ENCODE results near the gene RASEF. TPM values are rescaled to one million over a fixed set of nuclear protein-coding genes. Genes with fewer than 3 reads are reported as not detected.

Gene RASEF
- total and polyA plus RNA-seq, 2 of the 4 experiments (the other 2 are of a cell fraction) = under 0.01 to 0.05 TPM

GRCh38 chr9:83012168-83012921 is 50.6 kb downstream of the RASEF start:
- peak overlapping the region; percentile 58; the same call in 1 of the 2 replicates for H3K27ac ChIP-seq (ENCODE audit: insufficient read depth, low read length)
- no TSS peak for BruUV-seq (replicated peaks)

More at GRCh38 chr9:83012168-83012921, 50.6 kb downstream of the RASEF start:
- intact Hi-C loops (cut with micrococcal nuclease) (no loop called here), in situ Hi-C loops (cut with MboI; ENCODE audit: low sequenced_read_pairs) (no loop called here), dilution Hi-C loops (cut with HindIII; ENCODE audit: low sequenced_read_pairs, unreplicated experiment) (no loop called here)
- Histone ChIP-seq H3K27me3 (ENCODE audit: control insufficient read depth, insufficient read depth, low read length) (no peaks in the 10 kb centered on the region), H3K4me3 (ENCODE audit: insufficient read depth, low read depth, low read length) (no peak overlapping the region), H4K8ac (ENCODE audit: low read depth in 2 of 2, low read length in 2 of 2) (peak overlapping the region in 1 of 2 experiments; percentile 40; a peak in 1 of 4 replicates), H4K20me1 (ENCODE audit: insufficient read depth, low read length) (peaks cover 3% of the 10 kb centered on the region; the same call in 1 of the 2 replicates), H3K9me3 (ENCODE audit: control insufficient read depth, insufficient read depth, low read length) (no peaks in the 10 kb centered on the region), H2AK9ac (replicated peaks; ENCODE audit: low read depth, low read length, poor library complexity) (no peak overlapping the region), H2BK120ac (ENCODE audit: low read depth, low read length) (peak overlapping the region; percentile 59; the same call in 1 of the 2 replicates), H3K14ac (replicated peaks; ENCODE audit: low read depth, low read length) (no peak overlapping the region), H3K4me1 (ENCODE audit: control insufficient read depth, insufficient read depth, low read length) (peaks cover 7% of the 10 kb centered on the region), H4K5ac (ENCODE audit: low read depth, low read length) (no peak overlapping the region), H3K4ac (ENCODE audit: low read depth, low read length) (peak overlapping the region; percentile 65; the same call in 1 of the 2 replicates), H3K9me1 (ENCODE audit: insufficient read depth, low read length) (no peaks in the 10 kb centered on the region; the same call in 1 of the 2 replicates), H2AK5ac (ENCODE audit: low read depth, low read length) (no peak overlapping the region), H3K79me1 (ENCODE audit: low read depth in 1 of 2, low read length in 2 of 2) (no peaks in the 10 kb centered on the region), H3K4me2 (ENCODE audit: low read depth, low read length) (no peak overlapping the region), H3K9ac (ENCODE audit: low read depth, low read length) (no peak overlapping the region), H3K56ac (ENCODE audit: extremely low read depth, insufficient read depth, low read length) (no peak overlapping the region), H2BK15ac (ENCODE audit: low read depth, low read length) (0 out of 3 replicates have a peak overlapping the region, but pooled peaks have one; percentile 72), H2AFZ (replicated peaks; ENCODE audit: low read length, poor library complexity) (no peak overlapping the region), H3K36me3 (ENCODE audit: control insufficient read depth, insufficient read depth, low read length) (no peaks in the 10 kb centered on the region), H4K91ac (ENCODE audit: insufficient read depth, low read depth, low read length) (peak overlapping the region; percentile 62), H3K23ac (ENCODE audit: low read depth, low read length) (peak overlapping the region; percentile 29; the same call in 1 of the 2 replicates), H3K18ac (ENCODE audit: low read depth, low read length) (peak overlapping the region; percentile 88), H2BK20ac (ENCODE audit: low read depth, low read length) (peak overlapping the region; percentile 86), H2BK5ac (ENCODE audit: low read depth, low read length, poor library complexity, severe bottlenecking) (peak overlapping the region; percentile 44)
- ATAC-seq (ENCODE audit: low read depth) (no peak), DNase-seq (no peak)
- no CpG with 5 or more reads among the region's 4 CpGs for WGBS, 2 experiments (ENCODE audit: extremely low coverage in 2 of 2, insufficient read length in 1 of 2)
- POLR2A ChIA-PET (ENCODE audit: unreplicated experiment) = interaction anchor here (0.6 kb wide), 1 partner anchor 18 kb away, joined by 3 read pairs; no protein-coding TSS in a partner anchor
- CTCF ChIA-PET = interaction anchor here (0.9 kb wide), 1 partner anchor 406 kb away, joined by 4 read pairs; no protein-coding TSS in a partner anchor
- TF ChIP-seq CEBPB (IDR thresholded peaks at IDR 0.05; ENCODE audit: low read depth, low read length) = peak; percentile 52; the same call in 1 of the 2 replicates
- no peak for TF ChIP-seq RCOR1 (IDR thresholded peaks at IDR 0.05; ENCODE audit: insufficient replicate concordance, low read length)
- TF ChIP-seq CTCF (conservative IDR thresholded peaks at IDR 0.05; ENCODE audit: low read depth, low read length) = no peak
- TF ChIP-seq NFE2L2 (IDR thresholded peaks at IDR 0.05; ENCODE audit: low read depth, low read length) = no peak
